HG03457 (cell line): ENCODE results near the gene AP4M1.

Source experiments
- ATAC-seq: cut with Tn5 transposase; IDR thresholded peaks from one replicate; pipeline ENCODE4 v1.9.1; 2021; ENCODE audit warnings: moderate number of reproducible peaks; ENCODE audit not compliant: unreplicated experiment

AP4M1 gene

DNA sequence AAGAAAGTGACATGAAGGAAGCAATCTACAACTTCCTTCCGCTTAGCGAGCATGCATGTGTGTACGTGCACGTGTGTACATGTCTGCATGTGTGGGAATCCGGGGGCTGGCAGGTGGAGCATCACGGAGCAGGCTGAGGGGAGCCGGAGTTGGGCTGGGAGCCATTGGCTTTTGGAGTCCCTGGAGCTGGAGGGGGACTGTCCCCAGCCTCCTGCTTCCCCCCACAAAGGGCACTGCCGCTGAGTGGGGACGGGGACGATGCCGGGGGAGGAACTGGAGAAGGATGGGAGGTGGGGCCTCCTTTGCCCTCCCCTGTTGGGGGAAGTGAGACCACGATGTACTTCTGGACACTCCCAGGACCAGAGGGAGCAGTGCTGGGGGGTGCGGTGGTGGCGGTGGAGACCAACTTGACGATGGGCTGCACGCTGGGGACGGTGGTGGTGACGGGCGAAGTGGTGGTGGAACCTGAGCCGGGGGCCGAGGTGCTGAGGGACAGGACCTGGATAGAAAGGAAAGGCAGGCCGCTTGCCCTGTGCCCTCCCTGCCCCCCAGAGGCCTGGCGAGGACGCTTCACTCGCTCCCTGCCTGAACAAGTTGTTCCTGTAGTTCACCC is 5.8 kb downstream of the AP4M1 start:
- no peak for ATAC-seq

DNA sequence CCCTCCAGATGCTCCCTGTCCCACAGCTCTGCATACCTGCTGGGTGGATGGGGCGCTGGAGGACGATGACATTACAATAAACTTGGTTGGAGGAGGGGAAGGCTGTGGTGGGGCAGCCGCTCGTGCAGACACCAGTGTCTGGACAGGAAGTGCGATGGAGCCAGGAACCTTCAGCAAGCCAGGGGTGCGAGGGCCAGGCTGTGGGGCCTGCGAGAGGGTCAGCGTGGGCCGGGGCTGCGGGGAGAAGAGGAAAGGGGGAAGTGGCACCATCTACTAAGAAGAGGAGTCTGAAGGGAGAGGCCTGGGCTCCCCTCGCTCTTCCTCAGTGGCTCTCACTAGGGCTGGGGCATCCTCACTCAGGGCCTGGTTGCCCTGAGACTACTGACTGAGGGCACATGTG is 6.4 kb downstream of the AP4M1 start:
- ATAC-seq = no peak

DNA sequence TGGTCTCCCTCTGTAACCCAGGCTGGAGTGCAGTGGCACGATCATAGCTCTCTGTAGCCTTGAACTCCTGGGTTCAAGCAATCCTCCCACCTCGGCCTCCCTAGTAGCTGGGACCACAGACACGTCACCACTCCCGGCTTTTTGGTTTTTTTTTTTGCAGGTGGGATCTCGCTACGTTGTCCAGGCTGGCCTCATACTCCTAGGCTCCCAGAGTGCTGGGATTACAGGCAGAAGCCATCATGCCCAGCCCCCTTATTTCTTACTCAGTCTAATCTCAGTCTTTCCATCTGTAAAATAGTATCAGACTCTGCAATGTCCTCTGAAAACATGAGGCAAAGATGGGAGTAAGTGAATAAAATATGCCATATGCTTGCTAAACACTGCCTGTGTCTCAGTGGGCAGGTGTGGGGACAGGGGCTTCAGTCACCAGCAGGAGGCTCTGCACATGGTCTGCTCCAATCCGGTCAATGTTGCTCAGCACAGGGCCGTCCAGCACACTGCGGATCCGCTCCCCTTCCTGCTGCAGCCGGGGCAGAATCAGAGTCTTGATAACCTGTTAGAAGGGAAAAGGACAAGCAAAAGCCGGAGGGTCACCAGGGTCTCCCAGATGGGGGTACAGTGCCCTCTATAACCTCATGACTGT is 8.2 kb downstream of the AP4M1 start:
- ATAC-seq = no peak

DNA sequence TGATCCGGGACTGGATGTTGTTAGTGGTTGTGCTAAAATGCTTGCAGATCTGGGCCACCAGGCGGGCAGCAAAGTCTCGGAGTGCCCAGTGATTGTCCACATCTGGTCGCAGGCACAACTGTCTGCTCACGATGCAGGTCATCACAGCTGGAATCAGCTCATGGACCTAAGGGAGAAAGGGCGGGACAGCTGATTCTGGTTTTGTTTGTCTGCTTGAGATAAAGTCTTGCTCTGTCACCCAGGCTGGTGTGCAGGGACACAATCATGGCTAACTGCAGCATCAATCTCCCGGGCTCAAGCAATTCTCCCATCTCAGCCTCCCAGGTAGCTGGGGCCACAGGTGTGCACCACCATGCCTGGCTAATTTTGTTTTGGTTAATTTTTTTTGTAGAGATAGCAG is 9.7 kb downstream of the AP4M1 start:
- ATAC-seq = no peak

DNA sequence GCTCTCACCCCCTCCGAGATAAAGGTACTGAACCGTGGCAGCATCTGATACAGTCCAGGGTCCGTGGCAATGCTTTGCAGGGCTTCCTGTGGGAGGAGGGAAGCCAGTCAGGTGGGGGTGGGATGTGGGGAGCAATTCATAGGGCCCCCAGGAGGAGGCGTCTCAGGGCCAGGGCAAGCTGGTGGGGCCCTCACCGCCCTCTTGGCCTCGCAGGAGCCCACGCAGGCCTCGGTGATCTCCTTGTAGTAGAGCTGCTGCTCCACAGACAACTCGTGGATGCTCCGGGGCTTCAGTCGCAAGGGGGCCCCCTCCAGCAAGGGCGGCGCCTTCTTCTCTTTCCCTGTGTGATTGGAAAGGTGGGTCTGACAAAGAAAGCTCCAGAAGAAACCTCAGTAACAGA is 10.5 kb downstream of the AP4M1 start:
- no peak for ATAC-seq

DNA sequence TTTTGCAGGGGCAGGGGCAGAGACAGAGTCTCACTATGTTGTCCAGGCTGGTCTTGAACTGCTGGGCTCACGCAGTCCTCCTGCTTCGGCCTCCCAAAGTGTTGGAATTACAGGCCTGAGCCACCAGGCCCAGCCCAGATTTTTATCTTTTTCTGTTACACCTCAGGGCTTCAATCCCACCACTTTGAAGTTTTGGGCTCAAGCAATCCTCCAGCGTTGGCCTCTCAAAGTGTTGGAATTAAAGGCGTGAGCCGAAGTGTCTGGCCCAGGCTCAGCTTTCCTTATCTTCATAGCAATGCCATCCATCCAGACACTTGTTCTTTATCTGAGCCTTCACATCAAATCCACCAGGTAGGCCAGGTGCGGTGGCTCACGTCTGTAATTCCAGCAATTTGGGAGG is 13.6 kb downstream of the AP4M1 start:
- no peak for ATAC-seq

DNA sequence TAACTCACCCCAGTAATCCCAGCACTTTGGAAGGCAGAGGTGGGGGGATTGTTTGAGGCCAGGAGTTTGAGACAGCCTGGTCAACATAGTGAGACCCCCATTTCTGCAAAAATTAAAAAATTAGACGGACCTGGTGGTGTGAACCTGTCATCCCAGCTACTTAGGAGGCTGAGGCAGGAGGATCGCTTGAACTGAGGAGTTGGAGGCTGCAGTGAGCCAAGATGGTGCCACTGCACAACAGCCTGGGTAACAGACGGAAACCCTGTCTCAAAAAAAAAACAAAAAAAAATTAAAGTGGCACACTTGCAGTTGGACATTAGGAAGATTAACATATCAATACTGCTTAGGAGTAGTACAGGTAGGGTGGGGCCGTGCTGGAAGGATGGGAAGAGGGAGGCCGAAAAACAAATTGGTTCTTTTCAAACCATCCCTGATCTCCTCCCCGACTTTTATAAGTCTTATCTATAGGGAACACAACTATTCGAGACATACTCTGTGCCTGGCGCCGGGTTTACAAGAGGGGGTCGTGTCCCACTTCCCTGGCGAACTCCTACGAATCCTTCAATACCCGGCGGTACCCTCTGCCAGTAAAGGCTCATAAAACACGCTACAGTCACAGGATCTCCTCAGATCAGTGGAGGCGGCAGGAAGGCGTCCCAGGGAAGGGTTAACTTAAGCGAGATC is 17.1 kb downstream of the AP4M1 start:
- no peak for ATAC-seq

DNA sequence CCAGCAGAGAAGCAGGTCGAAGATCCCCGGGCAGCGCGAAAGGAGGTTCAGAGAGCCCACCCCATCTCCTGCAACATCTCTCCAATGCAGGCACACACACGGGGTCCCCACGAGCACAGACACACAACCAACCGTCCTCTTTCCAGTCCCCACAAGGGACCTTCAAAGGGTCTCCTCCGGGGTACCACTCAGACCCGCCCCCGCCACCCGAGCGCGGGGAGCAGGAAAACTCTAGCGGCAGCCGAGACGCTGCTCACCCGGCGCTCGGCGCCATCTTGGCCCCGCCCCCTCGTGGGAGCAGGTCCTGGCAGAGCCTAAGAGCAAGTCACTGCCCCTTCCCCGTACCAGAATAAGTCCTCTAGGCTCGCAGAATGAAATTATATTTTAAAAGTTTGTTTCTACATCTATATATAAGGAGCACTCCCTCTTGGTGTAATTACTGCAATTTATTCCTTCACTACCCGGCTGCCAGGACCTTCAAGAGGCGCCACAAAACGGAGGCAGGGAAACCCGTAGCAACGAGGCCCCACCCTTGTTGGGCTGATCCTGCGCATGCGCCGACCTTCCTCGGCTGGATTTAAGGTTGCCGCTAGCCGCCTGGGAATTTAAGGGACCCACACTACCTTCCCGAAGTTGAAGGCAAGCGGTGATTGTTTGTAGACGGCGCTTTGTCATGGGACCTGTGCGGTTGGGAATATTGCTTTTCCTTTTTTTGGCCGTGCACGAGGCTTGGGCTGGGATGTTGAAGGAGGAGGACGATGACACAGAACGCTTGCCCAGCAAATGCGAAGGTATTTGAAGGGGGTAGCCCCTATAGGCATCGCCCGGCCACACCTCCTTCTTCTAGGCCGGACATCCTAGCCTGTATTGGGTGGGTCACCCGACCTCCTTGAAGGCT is 17.9 kb downstream of the AP4M1 start, which contains the start of the genes CNPY4 and TAF6:
Gene CNPY4 (plus strand): TSS at position 563 of the 898 bp plus-strand sequence. CDS start 111 bp downstream, at position 674.
Gene TAF6 (minus strand): TSS at position 287 of the 898 bp plus-strand sequence. CDS start 5,149 bp downstream, outside the sequence.
- ATAC-seq = peak; percentile 54

DNA sequence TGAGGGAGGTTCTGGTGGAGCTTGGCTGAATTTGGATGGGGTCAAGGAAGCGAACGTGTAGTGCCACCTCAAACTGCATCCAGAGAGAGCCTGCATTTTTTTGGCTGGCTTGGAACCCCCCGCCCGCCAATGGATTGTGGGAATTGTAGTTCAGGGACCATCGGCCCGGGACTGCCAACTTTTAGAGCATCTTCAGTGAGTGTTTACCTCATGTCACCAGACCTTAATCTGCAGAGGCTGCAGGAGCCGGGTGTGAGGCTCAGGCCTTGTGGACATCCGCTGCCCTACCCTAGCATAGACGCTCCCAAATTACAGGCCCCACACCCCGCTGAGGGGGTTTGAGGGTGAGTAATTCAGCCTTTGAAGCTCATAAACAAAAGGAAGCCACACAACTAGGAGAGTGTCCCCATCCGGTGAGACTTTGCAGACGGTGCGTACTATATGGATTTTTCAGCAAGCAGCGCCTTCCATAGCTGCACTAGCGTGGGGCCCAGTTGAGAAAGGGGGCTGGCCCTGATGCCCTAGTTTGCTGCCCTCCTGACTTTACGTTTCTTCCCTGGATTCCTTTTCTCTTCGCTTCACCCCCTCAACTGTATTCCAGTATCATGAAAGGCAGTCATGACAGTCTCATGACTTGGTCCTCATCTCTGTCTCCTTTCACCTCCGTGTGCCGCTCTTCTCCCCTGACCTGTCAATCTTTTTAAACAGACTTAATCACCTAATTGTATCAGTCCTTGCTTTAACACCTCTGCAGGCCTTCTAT is 18.7 kb downstream of the AP4M1 start:
- peak; percentile 12 for ATAC-seq

DNA sequence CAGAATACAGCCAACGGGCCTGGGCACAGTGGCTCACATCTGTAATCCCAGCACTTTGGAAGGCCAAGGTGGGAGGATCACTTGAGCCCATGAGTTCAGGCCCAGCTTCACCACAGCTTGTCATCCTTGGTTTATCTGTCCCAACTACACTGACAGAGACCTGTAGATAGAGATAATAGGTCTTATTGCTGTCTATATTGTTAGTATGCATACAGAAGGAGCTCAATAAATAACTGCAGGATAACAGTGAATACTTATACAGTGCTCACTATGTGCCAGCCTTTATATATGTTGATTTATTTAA is 19.2 kb downstream of the AP4M1 start:
- no peak for ATAC-seq

DNA sequence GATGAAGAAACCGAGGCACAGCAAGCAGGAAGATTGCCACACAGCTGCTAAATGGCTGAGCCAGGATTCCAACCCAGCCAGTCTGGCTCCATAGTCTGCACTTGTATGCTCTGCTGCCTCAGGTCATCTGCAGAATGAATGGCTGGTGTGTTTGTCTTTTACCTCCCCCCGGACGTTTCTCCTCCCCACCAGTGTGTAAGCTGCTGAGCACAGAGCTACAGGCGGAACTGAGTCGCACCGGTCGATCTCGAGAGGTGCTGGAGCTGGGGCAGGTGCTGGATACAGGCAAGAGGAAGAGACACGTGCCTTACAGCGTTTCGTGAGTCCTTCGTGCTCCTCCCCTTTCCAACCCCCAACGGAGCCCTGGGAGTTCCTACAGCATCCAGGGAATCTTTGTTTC is 20.6 kb downstream of the AP4M1 start:
- no peak for ATAC-seq

DNA sequence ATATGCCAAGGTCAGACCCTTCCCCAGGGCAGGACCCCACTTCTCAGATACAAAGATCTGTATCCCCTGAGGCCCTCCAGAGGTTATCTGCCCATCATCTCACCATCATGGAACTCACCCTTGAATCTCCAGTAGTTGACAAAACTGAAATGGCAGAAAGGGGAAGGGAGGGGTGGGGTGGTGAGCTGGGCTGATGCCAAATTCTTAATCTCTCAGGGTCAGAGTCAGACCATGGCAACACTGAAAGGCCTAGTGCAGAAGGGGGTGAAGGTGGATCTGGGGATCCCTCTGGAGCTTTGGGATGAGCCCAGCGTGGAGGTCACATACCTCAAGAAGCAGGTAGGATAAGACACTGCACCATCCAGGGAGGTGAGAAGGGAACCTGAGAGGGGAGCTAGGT is 21.1 kb downstream of the AP4M1 start:
- no peak for ATAC-seq

DNA sequence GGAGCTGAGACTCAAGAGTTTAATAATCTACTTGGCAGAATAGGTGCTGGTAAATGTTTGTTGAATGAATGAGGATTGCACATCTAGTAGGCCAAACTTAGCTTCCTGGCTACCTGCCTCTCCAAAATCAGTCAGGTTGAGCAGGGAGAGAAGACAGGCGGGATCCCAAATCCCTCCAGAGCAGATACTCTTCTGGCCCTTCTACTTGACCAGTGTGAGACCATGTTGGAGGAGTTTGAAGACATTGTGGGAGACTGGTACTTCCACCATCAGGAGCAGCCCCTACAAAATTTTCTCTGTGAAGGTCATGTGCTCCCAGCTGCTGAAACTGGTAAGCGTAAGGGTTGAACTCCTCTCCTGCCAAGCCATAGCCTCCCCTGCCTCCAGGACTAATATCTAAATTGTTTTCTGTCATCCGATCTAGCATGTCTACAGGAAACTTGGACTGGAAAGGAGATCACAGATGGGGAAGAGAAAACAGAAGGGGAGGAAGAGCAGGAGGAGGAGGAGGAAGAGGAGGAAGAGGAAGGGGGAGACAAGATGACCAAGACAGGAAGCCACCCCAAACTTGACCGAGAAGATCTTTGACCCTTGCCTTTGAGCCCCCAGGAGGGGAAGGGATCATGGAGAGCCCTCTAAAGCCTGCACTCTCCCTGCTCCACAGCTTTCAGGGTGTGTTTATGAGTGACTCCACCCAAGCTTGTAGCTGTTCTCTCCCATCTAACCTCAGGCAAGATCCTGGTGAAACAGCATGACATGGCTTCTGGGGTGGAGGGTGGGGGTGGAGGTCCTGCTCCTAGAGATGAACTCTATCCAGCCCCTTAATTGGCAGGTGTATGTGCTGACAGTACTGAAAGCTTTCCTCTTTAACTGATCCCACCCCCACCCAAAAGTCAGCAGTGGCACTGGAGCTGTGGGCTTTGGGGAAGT is 23.1 kb downstream of the AP4M1 start:
- no peak for ATAC-seq

DNA sequence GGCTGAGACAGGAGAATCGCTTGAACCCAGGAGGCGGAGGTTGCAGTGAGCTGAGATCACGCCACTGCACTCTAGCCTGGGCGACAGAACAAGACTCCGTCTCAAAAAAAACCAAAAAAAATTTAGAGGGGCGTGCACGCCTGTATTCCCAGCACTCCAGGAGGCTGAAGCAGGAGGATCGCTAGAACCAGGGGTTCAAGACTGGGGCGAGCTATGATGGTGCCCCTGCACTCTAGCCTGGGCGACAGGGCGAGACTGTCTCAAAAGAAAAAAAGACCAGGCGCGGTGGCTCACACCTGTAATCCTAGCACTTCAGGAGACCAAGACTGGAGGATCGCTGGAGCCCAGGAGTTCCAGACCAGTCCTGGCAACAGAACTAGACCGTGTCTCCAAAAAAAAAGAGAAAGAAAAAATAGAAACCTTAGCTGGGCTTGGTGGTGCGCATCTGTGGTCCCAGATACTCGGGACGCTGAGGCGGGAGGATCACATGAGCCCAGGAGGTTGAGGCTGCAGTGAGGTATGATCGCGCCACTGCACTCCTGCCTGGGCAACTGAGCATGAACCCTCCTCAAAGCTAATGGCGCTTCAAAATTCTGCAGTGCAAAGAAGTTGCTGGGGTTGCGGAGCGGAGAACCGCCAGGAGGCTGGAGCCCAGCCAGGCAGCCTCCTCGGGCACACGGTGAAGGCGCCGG is 24.9 kb downstream of the AP4M1 start:
- peak; percentile 26 for ATAC-seq

DNA sequence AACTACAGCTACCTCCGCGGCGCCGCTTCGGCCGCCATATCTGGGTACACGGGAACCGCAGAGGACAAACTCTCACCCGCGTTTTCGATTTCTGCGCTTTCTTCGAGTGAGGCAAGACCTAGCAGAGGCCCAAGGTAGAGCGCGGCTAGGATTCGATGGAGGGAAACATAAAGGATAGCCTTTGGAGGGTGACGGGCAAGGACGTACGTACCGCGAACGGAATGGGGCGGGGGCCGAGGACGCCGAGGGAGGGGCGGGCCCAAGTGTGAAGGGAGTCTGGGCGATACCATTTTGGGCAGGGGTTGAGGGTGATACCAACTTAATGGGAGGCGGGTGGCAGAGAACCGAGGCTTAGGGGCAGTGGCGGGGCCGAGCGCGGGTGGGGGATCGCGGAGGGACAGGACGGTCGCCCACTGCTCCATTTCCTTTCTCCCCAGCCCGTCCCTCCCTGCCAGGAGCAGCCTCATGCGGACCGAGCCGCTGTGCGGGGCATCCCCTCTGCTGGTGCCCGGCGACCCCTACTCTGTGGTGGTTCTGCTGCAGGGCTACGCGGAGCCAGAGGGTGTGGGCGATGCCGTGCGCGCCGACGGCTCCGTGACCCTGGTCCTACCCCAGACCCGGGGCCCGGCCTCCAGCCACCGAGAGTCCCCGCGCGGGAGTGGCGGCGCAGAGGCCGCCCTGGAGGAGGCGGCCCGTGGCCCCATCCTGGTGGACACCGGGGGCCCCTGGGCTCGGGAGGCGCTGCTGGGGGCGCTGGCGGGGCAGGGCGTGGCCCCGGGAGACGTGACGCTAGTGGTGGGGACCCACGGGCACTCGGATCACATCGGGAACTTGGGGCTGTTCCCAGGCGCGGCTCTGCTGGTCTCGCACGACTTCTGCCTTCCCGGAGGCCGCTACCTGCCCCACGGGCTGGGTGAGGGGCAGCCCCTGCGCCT is 25.8 kb downstream of the AP4M1 start, which contains the start of gene MBLAC1:
Gene MBLAC1 (plus strand): TSS at position 37 of the 935 bp plus-strand sequence. CDS start 429 bp downstream, at position 466.
- ATAC-seq = peak; percentile 41

DNA sequence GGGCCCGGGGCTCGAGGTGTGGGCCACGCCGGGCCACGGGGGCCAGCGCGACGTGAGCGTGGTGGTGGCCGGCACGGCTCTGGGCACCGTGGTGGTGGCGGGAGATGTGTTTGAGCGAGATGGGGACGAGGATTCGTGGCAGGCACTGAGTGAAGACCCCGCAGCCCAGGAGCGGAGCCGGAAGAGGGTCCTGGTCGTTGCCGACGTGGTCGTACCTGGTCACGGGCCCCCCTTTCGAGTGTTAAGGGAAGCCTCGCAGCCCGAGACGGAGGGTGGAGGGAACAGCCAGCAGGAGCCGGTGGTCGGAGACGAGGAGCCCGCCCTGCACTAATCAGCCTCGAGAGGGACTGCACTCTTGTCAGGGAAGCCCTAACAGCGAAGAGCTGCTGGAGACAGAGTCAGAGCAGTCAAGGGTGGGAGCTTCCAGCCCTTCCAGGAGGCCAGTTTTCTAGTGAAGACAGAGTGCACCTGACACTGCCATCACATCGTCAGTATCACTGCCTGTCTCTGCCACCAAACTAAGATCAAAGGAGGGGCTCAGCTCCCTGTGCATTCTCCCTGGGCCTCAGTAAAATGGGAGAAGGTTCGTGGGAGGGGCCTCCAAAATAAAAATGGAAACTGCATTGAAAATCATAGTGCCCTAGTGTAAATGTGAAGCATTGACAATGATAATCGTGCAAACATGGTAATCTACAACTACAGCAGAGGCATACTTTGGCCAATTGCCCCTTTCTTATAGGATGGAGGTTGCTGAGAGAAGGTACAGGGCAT is 26.6 kb downstream of the AP4M1 start:
- no peak for ATAC-seq

DNA sequence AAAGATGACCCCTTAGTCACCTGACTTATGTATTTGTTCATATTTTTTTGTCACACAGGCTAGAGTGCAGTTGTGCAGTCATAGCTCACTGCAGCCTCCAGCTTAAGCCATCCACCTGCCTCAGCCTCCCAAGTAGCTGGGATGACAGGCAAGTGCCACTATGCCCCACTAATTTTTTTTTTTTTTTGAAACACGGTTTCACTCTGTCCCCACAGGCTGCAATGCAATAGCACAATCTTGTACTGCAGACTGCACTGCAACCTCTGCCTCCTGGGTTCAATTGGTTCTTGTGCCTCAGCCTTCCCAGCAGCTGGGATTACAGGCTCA is 27.2 kb downstream of the AP4M1 start:
- no peak for ATAC-seq
